NCI-H69 (cell line): Measurements from ENCODE around the gene WDR90.

Experiments
- DNase-seq: peaks from one replicate; lab custom pipeline; 2025; lab: John Stamatoyannopoulos, UW

The WDR90 gene

DNA sequence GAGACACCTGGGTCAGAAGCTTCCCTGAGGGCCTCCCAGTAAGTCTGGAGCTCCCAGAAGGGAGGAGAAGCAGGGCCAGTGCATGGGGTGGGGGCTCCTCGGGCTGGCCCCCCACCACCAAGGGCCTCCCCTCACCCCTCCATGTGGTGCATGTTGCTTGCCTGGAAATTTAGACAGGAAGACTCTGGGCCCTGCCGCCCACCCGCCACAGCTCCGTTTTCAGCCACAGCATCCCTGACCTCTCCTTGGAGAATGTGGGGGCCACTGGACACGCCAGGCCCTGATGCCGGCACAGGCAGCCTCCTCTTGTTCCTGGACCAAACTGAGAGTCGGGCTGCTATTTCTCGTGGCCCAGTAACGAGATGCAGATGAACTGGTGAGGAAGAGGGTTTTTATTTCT lies 10.3 kb upstream of the WDR90 start:
- no peak for DNase-seq

GRCh38 chr16:640614-641013 lies 8.6 kb upstream of the WDR90 start:
- no peak for DNase-seq

- DNase-seq, result peak; percentile 96
Observed at GRCh38 chr16:641326-642188, 7.6 kb upstream of the WDR90 start, which contains the start of gene MCRIP2. TSS of gene MCRIP2 (plus strand) at chr16:641828. CDS start at chr16:641992, 164 bp downstream.

DNA sequence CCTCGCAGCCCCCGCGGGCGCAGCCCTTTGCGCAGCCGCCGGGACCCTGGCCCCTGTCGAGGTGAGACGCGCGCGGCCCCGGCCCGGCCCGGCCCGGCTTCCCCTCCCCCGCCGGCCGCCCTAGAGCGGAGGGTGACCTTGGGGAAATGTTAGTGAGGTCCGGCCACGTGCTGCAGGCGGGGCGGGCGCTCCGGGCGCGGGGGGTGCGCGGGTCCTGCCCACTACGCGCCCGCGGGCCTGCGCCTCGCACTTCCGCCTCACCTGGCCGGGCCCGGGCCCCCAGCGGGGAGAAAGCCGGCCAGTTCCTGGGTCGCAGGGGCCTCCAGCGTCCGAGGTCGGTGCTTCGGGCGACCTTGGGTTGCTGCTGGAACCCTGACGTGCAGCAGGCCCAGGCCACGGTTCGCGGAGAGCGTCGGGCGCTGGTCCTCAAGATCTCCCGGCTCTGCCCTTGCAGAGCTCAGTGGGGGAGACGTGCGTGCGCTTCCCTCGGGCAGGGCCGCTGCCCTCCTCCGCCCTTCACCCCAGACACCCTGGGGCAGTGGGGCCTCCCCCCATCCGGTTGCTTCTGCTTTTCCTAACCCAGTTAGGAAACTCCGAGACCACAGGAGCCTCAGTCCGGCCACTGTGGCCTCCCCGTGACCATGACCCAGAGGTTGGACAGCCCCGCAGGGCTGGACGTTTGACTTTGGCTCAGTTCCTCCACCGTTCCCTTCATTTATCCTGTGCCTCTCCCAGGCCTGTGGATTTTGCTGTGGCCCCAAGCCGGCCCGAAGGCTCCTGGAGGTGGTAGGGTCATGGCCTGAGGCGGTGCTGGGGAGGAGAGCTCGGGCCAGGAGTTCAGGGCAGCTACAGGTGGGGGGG lies 6.7 kb upstream of the WDR90 start:
- peak; percentile 84 for DNase-seq

DNA sequence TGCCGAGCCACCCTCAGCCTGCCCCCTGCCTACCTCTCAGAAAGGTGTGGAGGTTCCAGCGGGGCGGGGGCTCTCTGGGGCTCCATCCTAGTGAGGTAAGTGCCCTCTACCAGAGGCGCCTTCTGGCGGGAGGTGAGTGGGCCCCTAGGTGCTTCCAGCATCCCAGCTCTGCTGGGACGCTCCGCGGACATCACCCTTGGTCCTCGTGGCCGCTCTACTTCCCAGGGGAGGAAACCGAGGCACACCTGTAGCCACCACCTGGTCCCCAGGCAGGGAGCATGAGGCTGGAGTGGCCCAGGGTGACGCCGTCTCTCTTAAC lies 6.2 kb upstream of the WDR90 start:
- DNase-seq, result no peak

DNA sequence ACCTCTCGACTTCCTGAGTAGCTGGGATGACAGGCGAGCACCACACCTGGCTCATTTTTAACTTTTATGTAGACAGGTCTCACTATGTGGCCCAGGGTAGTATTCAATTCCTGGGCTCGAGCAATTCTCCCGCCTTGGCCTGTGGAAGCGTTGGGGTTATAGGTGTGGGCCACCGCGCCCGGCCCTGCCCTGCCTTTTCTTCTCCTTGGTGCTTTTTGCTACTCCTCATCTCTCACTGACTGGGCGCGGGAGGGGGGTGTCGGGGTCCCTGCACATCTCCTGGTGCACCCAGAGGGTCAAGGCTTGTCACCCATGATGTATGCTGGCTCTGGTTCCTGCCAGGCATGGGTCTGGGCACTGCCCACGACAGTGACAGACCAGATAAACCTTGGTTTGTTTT lies 4.6 kb upstream of the WDR90 start:
- DNase-seq, result no peak

- DNase-seq, result no peak
Observed at GRCh38 chr16:645852-646678, 3.1 kb upstream of the WDR90 start.

- DNase-seq, result no peak
Observed at GRCh38 chr16:646679-647172, 2.4 kb upstream of the WDR90 start.

- no peak for DNase-seq
Observed at GRCh38 chr16:647173-647902, 1.8 kb upstream of the WDR90 start.

DNA sequence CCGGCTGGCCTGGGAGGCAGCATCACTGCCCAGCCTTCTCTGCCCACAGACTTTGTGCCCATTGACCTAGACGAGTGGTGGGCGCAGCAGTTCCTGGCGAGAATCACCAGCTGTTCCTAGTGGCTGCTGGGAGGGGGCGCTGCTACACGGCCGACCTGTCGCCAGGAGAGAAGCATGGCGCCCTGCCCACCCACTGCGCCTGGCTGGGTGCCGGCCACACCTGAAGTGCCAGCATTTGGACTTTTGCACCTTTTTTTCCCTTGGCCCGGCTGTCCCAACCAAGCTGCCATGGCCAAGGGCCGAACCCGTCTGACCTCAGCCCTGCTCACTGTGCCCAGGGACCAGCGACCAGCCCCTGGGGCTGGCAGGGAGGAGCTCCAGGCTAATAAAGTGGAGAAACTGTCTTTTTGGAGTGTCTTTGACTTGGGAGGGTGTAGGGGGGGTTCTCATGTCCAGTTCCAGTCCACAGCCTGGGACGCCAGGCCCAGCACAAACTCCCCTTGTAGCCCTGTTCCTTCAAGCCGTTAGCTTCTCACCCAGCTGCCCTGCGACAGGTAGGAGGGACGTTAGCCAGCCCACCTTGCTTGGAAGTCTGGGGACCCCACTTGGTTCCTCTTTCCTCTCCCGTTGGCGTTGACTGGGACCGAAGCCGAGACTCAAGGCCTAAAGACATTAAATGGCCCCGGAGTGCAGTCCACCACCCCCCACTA lies 939 bp upstream of the WDR90 start:
- DNase-seq, result peak; percentile 81

GRCh38 chr16:649631-650030 lies 466 bp downstream of the WDR90 start:
- DNase-seq, result peak; percentile 61

DNA sequence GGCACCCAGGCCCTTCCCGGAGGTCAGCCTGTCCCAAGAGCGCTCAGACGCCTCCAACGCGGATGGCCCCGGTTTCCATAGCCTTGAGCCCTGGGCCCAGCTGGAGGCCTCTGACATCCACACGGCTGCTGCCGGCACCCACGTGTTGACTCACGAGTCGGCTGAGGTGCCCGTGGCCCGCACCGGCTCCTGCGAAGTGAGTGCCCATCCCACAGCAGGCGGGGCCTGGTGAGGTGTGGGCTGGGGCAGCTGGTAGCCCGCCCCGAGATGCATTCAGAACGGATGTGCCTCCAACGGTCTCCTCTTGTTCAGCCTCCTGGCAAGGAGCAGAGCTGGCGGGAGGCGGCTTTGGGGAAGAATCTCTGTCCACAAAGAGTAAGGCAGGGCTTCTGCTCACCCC lies 2.7 kb downstream of the WDR90 start:
- no peak for DNase-seq

- no peak for DNase-seq
Observed at GRCh38 chr16:652454-653305, 3.5 kb downstream of the WDR90 start.

- no peak for DNase-seq
Observed at GRCh38 chr16:654034-654433, 4.9 kb downstream of the WDR90 start.

DNA sequence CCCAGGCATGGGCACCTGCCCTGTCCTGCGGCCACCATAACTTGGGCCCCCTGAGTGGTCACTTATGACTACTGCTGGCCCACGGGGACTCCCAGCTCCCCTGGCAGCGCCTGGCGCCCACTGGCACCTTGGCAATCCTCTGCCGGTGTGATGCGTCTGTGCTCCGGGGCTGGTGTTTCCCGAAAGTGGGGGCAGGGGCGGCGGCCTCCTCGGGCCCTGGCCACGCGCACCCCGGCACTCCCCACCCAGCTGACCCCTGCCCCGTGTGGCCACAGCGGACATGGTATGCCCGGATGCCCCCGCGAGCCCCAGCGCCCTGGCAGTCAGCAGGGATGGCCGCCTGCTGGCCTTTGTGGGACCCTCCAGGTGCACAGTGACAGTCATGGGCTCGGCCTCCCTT lies 8.3 kb downstream of the WDR90 start:
- no peak for DNase-seq

DNA sequence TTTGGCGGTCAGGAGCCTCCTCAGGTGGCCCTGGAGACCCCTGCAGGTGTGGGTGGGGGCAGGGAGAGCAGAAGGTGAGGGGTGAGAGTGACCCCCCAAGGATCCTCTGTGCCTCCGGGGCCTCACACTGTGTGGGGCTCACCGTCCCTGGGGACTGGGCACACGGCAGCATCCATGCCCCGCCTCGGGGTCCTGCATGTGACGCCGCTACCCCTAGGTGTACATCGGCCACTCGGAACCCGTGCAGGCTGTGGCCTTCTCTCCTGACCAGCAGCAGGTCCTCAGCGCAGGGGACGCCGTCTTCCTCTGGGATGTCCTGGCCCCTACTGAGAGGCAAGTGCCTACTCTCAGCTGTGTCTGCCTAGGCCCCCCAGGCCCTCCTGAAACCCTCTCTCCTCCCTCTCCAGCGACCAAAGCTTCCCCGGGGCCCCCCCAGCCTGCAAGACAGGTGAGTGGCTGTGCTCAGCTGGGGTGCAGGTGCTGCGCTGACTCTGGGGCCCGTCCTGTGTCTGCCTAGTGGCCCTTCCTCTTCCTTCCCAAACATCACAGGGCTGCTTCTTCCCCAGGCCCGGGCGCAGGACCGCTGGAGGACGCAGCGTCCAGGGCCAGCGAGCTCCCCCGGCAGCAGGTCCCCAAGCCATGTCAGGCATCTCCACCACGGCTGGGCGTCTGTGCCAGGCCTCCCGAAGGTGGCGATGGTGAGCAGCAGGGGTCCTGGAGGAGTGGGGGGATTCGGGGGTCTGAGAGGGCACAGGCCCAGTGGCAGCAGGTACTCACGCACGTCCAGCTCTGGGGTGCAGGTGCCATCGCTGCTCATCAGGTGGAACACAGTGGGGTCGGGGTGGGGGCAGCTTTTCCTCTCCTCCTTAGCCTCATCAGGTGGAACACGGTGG lies 9.8 kb downstream of the WDR90 start:
- DNase-seq, result no peak

DNA sequence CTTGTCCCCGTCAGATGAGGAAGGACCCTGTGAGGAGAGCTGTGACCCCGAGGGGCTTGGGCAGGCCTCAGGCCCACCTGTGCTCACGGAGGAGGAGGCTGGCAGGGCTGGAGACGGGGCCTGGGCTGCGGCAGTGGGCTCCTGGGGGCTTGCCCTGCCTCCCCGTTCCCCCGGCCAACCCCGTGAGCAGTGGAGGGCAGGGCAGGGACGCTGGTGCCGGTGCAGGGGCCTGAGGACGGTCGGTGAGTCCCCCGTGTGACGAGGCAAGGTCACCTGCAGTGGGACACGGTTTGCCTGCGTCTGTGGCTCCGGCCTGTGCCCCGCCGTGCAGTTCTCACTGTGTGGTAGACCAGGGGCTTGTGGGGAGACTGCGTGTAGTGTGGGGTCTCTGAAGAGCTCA lies 10.5 kb downstream of the WDR90 start:
- no peak for DNase-seq

GRCh38 chr16:660132-660458 lies 10.9 kb downstream of the WDR90 start:
- DNase-seq, result no peak
